HL-60 (cell line): ENCODE measurements around the gene TRDN.

Source experiments
- DNase-seq, 2 experiments: peaks; one replicate each; pipeline ENCODE4 v3.0.0-alpha.2; 2010 to 2020; ENCODE audit warnings: low read depth in 1 of 2, low spot score in 1 of 2
- H3K27ac ChIP-seq: fragments of 250-450 bp; sonication (Bioruptor Pico); replicated peaks from 2 replicates; pipeline ENCODE4 v1.5.1; 2020; ENCODE audit warnings: mild to moderate bottlenecking, moderate library complexity
- H3K27me3 ChIP-seq: fragments of 250-450 bp; sonication (Bioruptor Pico); 2 replicates; pipeline ENCODE4 v1.5.1; 2021; ENCODE audit warnings: mild to moderate bottlenecking, moderate library complexity; ENCODE audit not compliant: insufficient read depth, poor library complexity, severe bottlenecking
- H3K4me3 ChIP-seq: replicated peaks from 2 replicates; pipeline ENCODE4 v1.5.1; 2011; ENCODE audit warnings: mild to moderate bottlenecking, control low read depth, low read length; ENCODE audit not compliant: insufficient read depth
- CTCF ChIP-seq: IDR thresholded peaks from one replicate; pipeline ENCODE4 v1.5.1; 2011; ENCODE audit warnings: low read length, control low read depth, inconsistent platforms; ENCODE audit not compliant: insufficient read depth
- GABPA ChIP-seq: IDR thresholded peaks from 2 replicates; pipeline ENCODE4 v1.6.1; 2012; ENCODE audit warnings: low read depth
- POLR2AphosphoS5 ChIP-seq: IDR thresholded peaks from 2 replicates; pipeline ENCODE4 v1.6.1; 2012; ENCODE audit warnings: low read depth
- REST ChIP-seq: IDR thresholded peaks from 2 replicates; pipeline ENCODE4 v1.6.1; 2012; ENCODE audit warnings: low read depth; ENCODE audit not compliant: insufficient replicate concordance
- SPI1 ChIP-seq: IDR thresholded peaks from 2 replicates; pipeline ENCODE4 v1.6.1; 2012; ENCODE audit warnings: low read depth, mild to moderate bottlenecking, borderline replicate concordance

Gene TRDN

GRCh38 chr6:123420512-123420911 is 216.2 kb downstream of the TRDN start:
- TF ChIP-seq CTCF (no peak), SPI1 (no peak)
- DNase-seq, result no peak
- no peak overlapping the region for H3K27ac ChIP-seq
- H3K27me3 ChIP-seq, result no peaks in the 10 kb centered on the region
- H3K4me3 ChIP-seq, result no peak overlapping the region

DNA sequence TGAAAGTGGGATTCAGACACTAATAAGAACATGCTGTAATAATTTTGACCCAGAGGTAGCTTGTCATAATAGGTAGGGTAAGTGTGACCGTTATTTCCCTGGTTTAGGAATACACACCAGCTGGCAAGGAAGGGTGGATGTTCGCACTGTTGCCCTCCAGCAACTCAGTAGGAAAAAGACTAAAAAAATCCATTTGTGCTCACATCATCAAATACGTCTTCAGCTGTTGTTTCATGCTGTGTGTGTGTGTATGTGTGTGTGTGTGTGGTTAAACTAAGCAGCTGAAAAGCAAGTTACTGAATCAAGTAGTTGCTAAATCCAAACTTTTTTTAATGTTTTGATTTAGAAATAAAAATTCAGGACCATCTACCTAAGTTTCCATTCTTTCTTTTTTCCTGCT is 218.7 kb downstream of the TRDN start:
- no peaks in the 10 kb centered on the region for H3K27me3 ChIP-seq
- TF ChIP-seq SPI1, result no peak
- no peak for TF ChIP-seq POLR2AphosphoS5
- TF ChIP-seq CTCF, result no peak
- TF ChIP-seq REST, result no peak
- TF ChIP-seq GABPA, result no peak
- no peak overlapping the region for H3K27ac ChIP-seq
- H3K4me3 ChIP-seq, result no peak overlapping the region
- DNase-seq, result no peak

DNA sequence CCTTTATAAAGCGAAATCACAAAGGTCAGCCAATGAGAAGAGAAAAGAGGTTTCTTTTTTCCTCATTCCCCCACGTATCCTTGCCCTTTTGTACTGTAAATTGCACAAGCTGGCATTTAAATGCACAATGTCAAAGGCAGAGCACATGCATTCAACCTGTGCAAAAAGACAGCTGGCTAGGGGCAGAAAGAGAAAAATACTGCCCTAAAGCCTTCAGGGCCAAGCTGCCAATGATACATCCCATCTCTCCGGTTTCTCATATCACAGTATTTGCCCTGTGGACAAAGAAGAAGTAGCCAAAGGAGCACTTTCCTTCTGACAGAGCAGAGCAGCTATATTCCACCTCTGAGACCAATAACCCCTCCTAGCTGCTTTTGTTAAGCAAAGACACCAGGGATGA is 219.2 kb downstream of the TRDN start:
- H3K4me3 ChIP-seq, result no peak overlapping the region
- H3K27me3 ChIP-seq, result no peaks in the 10 kb centered on the region
- TF ChIP-seq CTCF (no peak), REST (no peak), SPI1 (no peak), GABPA (no peak), POLR2AphosphoS5 (no peak)
- DNase-seq, result no peak
- no peak overlapping the region for H3K27ac ChIP-seq

DNA sequence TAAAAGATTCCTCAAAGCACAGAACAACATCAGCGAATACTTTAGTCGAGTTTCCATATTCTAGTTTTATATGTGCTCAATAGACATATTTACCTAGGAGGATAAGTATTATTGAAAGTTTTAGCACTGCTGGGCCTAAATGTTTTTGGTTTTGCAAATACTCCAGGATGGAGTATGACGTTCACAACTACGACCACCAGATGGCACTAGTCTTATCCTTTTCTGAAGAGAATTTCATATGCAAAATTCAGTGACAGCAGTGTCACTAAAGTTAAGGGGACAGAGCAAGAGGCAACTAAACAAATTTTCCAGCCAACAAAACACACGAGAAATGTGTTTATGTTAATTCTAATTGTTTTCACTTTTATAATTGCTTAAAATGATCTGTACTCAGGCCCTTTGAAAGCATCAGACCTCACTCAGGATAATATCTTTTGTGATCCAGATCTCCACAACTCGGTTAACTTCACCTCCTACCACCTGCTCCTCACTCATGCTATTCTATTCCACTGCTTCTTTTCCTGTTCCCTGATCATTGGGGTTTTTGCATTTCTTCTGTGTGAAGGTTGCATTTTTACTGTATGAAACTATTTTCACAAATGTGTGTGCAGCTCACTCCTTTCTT is 220.8 kb downstream of the TRDN start:
- no peaks in the 10 kb centered on the region for H3K27me3 ChIP-seq
- TF ChIP-seq GABPA (no peak), CTCF (peak; percentile 38), SPI1 (no peak)
- no peak overlapping the region for H3K27ac ChIP-seq
- DNase-seq, result peak in 1 of 2 experiments; percentile 30
- no peak overlapping the region for H3K4me3 ChIP-seq
